Keratinocyte (primary cell): ENCODE results near the gene SVOP. TPM values are rescaled to one million over a fixed set of nuclear protein-coding genes. Genes with fewer than 3 reads are reported as not detected.

ENCODE experiments used
- DNase-seq: peaks from one replicate; pipeline ENCODE4 v3.0.0-alpha.2; 2011; ENCODE audit warnings: low read depth, missing footprints, low spot score
- FAIRE-seq: peaks from 2 replicates; lab custom pipeline; 2011; peaks lifted over from hg19 to GRCh38; lab: Jason Lieb, UNC
- H2AFZ ChIP-seq: 2 replicates; pipeline ENCODE4 v1.6.0; 2012; ENCODE audit warnings: low read length, control low read depth, inconsistent platforms; ENCODE audit not compliant: control insufficient read depth
- H3K27ac ChIP-seq: 2 replicates; pipeline ENCODE4 v1.5.1; 2011; ENCODE audit warnings: low read length; ENCODE audit not compliant: control insufficient read depth, insufficient read depth
- H3K27me3 ChIP-seq: 3 replicates; pipeline ENCODE4 v1.6.0; 2011; ENCODE audit warnings: low read length; ENCODE audit not compliant: control insufficient read depth, insufficient read depth; ENCODE audit errors: extremely low read depth
- H3K36me3 ChIP-seq, 2 experiments: 2 replicates in 1 of 2; 3 replicates in 1 of 2; pipeline ENCODE4 v1.5.1; 2011; ENCODE audit warnings: low read length in 2 of 2, mild to moderate bottlenecking in 1 of 2; ENCODE audit not compliant: control insufficient read depth in 2 of 2, insufficient read depth in 2 of 2; ENCODE audit errors: extremely low read depth in 1 of 2
- H3K4me1 ChIP-seq: 3 replicates; pipeline ENCODE4 v1.5.1; 2011; ENCODE audit warnings: low read length; ENCODE audit not compliant: control insufficient read depth, insufficient read depth; ENCODE audit errors: extremely low read depth
- H3K4me2 ChIP-seq: 3 replicates; pipeline ENCODE4 v1.6.0; 2011; ENCODE audit warnings: low read depth, low read length; ENCODE audit not compliant: control insufficient read depth, insufficient read depth; ENCODE audit errors: extremely low read depth
- H3K4me3 ChIP-seq, 3 experiments: fragments of 200-600 bp in 1 of 3; sonication (generic) in 1 of 3; 2 replicates in 2 of 3; 3 replicates in 1 of 3; pipeline ENCODE4 v1.5.1; 2011 to 2016; ENCODE audit warnings: low read length in 3 of 3, mild to moderate bottlenecking in 3 of 3, control low read depth in 2 of 3, inconsistent platforms in 1 of 3, low read depth in 1 of 3, mixed read lengths in 1 of 3, mixed run types in 1 of 3, moderate library complexity in 1 of 3; ENCODE audit not compliant: control insufficient read depth in 2 of 3, insufficient read depth in 2 of 3; ENCODE audit errors: extremely low read depth in 1 of 3
- H3K79me2 ChIP-seq: 2 replicates; pipeline ENCODE4 v1.6.0; 2012; ENCODE audit warnings: low read length; ENCODE audit not compliant: control insufficient read depth, insufficient read depth
- H3K9ac ChIP-seq: 3 replicates; pipeline ENCODE4 v1.6.0; 2011; ENCODE audit warnings: low read length; ENCODE audit not compliant: control insufficient read depth, insufficient read depth; ENCODE audit errors: extremely low read depth
- H3K9me1 ChIP-seq: 3 replicates; pipeline ENCODE4 v1.6.0; 2011; ENCODE audit warnings: low read length; ENCODE audit not compliant: control insufficient read depth, insufficient read depth; ENCODE audit errors: extremely low read depth
- H3K9me3 ChIP-seq: 2 replicates; pipeline ENCODE4 v1.5.1; 2012; ENCODE audit warnings: low read depth, low read length; ENCODE audit not compliant: control insufficient read depth
- H4K20me1 ChIP-seq: 3 replicates; pipeline ENCODE4 v1.6.0; 2011; ENCODE audit warnings: low read length; ENCODE audit not compliant: control insufficient read depth, insufficient read depth; ENCODE audit errors: extremely low read depth
- CTCF ChIP-seq, 3 experiments: IDR thresholded peaks in 1 of 3; conservative IDR thresholded peaks in 1 of 3; optimal IDR thresholded peaks in 1 of 3; 2 replicates in 2 of 3; 3 replicates in 1 of 3; pipeline versions ENCODE3 to v1.5.1; 2011; ENCODE audit warnings: low read length in 3 of 3, mild to moderate bottlenecking in 3 of 3, moderate library complexity in 2 of 3, control low read depth in 1 of 3, inconsistent platforms in 1 of 3; ENCODE audit not compliant: insufficient read depth in 2 of 3; ENCODE audit errors: extremely low read depth in 1 of 3
- EZH2 ChIP-seq: IDR thresholded peaks from one replicate; pipeline ENCODE4 v1.6.1; 2012; ENCODE audit warnings: inconsistent platforms, mild to moderate bottlenecking, low read length, moderate library complexity
- dilution Hi-C: fragments of 300-500 bp; cut with MboI; formaldehyde crosslinking; loops from one replicate; pipeline ENCODE4 v1.7.0; 2020; ENCODE audit warnings: low sequenced_read_pairs; ENCODE audit not compliant: extremely low pct_ligation_motif_present
- polyA plus RNA-seq, 5 experiments: library from polyadenylated mRNA; depleted of rRNA in 3 of 5; stranded (reverse) in 3 of 5; stranded (forward) in 1 of 5; unstranded in 1 of 5; fragments of >200 nt; gene quantifications; 1 replicate in 1 of 5; 2 replicates in 3 of 5; 3 replicates in 1 of 5; pipeline versions ENCODE4 v1.2.1 to v1.2.3, GENCODE V29; 2011 to 2012; ENCODE audit warnings: missing spikeins in 2 of 5, low read depth in 1 of 5, low replicate concordance in 1 of 5

The SVOP gene
- polyA plus RNA-seq, 1 donor (not counting 4 experiments of a cell fraction or from before 2014, with no cell fraction given) = not detected

GRCh38 chr12:108969622-108970021 is 51.2 kb downstream of the SVOP start:
- no peaks in the 10 kb centered on the region for H3K9me3 ChIP-seq
- H3K36me3 ChIP-seq = no peaks in the 10 kb centered on the region
- DNase-seq (no peak), FAIRE-seq (no peak)
- H3K27ac ChIP-seq = no peak overlapping the region
- no peak overlapping the region for H3K4me3 ChIP-seq
- H3K4me2 ChIP-seq = no peak overlapping the region
- H2AFZ ChIP-seq = no peak overlapping the region
- no peaks in the 10 kb centered on the region for H3K79me2 ChIP-seq
- H4K20me1 ChIP-seq = no peaks in the 10 kb centered on the region
- no peak overlapping the region for H3K9ac ChIP-seq
- no peaks in the 10 kb centered on the region for H3K27me3 ChIP-seq
- TF ChIP-seq EZH2 = no peak
- no peak for TF ChIP-seq CTCF (optimal IDR thresholded peaks at IDR 0.05 in 1 of 3, IDR thresholded peaks at IDR 0.05 in 1 of 3, conservative IDR thresholded peaks at IDR 0.05 in 1 of 3; ENCODE audit: extremely low read depth in 1 of 3, insufficient read depth in 2 of 3, low read length in 3 of 3)
- H3K4me1 ChIP-seq = no peaks in the 10 kb centered on the region
- dilution Hi-C loops = no loop called here
- H3K9me1 ChIP-seq = no peaks in the 10 kb centered on the region

- Histone ChIP-seq H3K27me3 (no peaks in the 10 kb centered on the region), H3K79me2 (no peaks in the 10 kb centered on the region), H3K27ac (no peak overlapping the region), H3K4me1 (no peaks in the 10 kb centered on the region), H4K20me1 (no peaks in the 10 kb centered on the region), H3K9ac (no peak overlapping the region), H3K4me3 (no peak overlapping the region), H3K36me3 (no peaks in the 10 kb centered on the region), H3K9me3 (no peaks in the 10 kb centered on the region), H3K4me2 (no peak overlapping the region), H3K9me1 (no peaks in the 10 kb centered on the region), H2AFZ (no peak overlapping the region)
- DNase-seq (no peak), FAIRE-seq (no peak)
- dilution Hi-C loops = no loop called here
- TF ChIP-seq EZH2 (no peak), CTCF (optimal IDR thresholded peaks at IDR 0.05 in 1 of 3, IDR thresholded peaks at IDR 0.05 in 1 of 3, conservative IDR thresholded peaks at IDR 0.05 in 1 of 3; ENCODE audit: extremely low read depth in 1 of 3, insufficient read depth in 2 of 3, low read length in 3 of 3) (peak; percentile 33 to 49 (median 44))
Measured at GRCh38 chr12:108967869-108968540, 52.9 kb downstream of the SVOP start.
